ENCODE data around the gene TMEM62.
"Not testable (repeated sequence)": the region's sequence is repeated elsewhere in the genome, so short reads cannot be mapped to it uniquely, and the experiment has no call there.

The TMEM62 gene

GRCh38 chr15:43127752-43128151 is 5.6 kb upstream of the TMEM62 start:
- Histone ChIP-seq H3K4me1 (ENCODE audit: control insufficient read depth in 1 of 2, insufficient read depth in 2 of 2, low read length in 2 of 2) (peaks cover under 1 to 4% of the 10 kb centered on the region in 2 experiments), H3K79me1 (ENCODE audit: low read length) (no peaks in the 10 kb centered on the region), H3K4me3 (ENCODE audit: low read depth, low read length) (no peak overlapping the region), H2BK5ac (ENCODE audit: low read depth, low read length, poor library complexity) (no peak overlapping the region), H4K12ac (ENCODE audit: low read depth, low read length) (no peak overlapping the region), H4K8ac (ENCODE audit: low read depth, low read length) (no peak overlapping the region), H3K36me3 (ENCODE audit: control insufficient read depth in 1 of 2, insufficient read depth in 2 of 2, low read length in 2 of 2) (no peaks in the 10 kb centered on the region), H2AK5ac (ENCODE audit: low read length) (no peak overlapping the region), H3K4me2 (ENCODE audit: low read length) (no peak overlapping the region), H2BK120ac (ENCODE audit: insufficient read depth, low read length, poor library complexity) (no peak overlapping the region), H3K18ac (ENCODE audit: low read length) (no peak overlapping the region), H3K4ac (ENCODE audit: low read depth, low read length) (no peak overlapping the region), H4K91ac (ENCODE audit: low read depth, low read length) (no peak overlapping the region), H3K14ac (ENCODE audit: low read length) (no peak overlapping the region), H2AFZ (ENCODE audit: insufficient read depth, low read length, poor library complexity) (no peak overlapping the region), H3K9ac (ENCODE audit: low read length) (no peak overlapping the region), H3K23ac (ENCODE audit: low read length) (no peak overlapping the region), H2BK12ac (ENCODE audit: low read length) (no peak overlapping the region), H3K9me3 (ENCODE audit: insufficient read depth, low read depth, low read length) (no peaks in the 10 kb centered on the region), H3K79me2 (ENCODE audit: control insufficient read depth, insufficient read depth, low read length, poor library complexity) (no peaks in the 10 kb centered on the region), H3K27me3 (ENCODE audit: insufficient read depth, low read length) (no peaks in the 10 kb centered on the region), H3K27ac (ENCODE audit: low read depth, low read length) (no peak overlapping the region)
- DNase-seq: no peak
- WGBS (ENCODE audit: extremely low coverage, insufficient coverage, insufficient read length): no CpG with 5 or more reads among the region's 2 CpGs

- not testable (repeated sequence) for H4K8ac ChIP-seq (ENCODE audit: low read depth, low read length); H2BK5ac ChIP-seq (ENCODE audit: low read depth, low read length, poor library complexity); H3K27me3 ChIP-seq (ENCODE audit: insufficient read depth, low read length); H2BK120ac ChIP-seq (ENCODE audit: insufficient read depth, low read length, poor library complexity); H3K14ac ChIP-seq (ENCODE audit: low read length); H3K36me3 ChIP-seq (ENCODE audit: control insufficient read depth in 1 of 2, insufficient read depth in 2 of 2, low read length in 2 of 2); H2AFZ ChIP-seq (ENCODE audit: insufficient read depth, low read length, poor library complexity); H4K12ac ChIP-seq (ENCODE audit: low read depth, low read length); H3K23ac ChIP-seq (ENCODE audit: low read length); H3K79me1 ChIP-seq (ENCODE audit: low read length); H3K4me1 ChIP-seq (ENCODE audit: control insufficient read depth in 1 of 2, insufficient read depth in 2 of 2, low read length in 2 of 2); H2AK5ac ChIP-seq (ENCODE audit: low read length); H3K9me3 ChIP-seq (ENCODE audit: insufficient read depth, low read depth, low read length); H3K9ac ChIP-seq (ENCODE audit: low read length); H3K4me3 ChIP-seq (ENCODE audit: low read depth, low read length); H4K91ac ChIP-seq (ENCODE audit: low read depth, low read length); H3K18ac ChIP-seq (ENCODE audit: low read length); H3K4me2 ChIP-seq (ENCODE audit: low read length); H3K79me2 ChIP-seq (ENCODE audit: control insufficient read depth, insufficient read depth, low read length, poor library complexity); H3K4ac ChIP-seq (ENCODE audit: low read depth, low read length); H2BK12ac ChIP-seq (ENCODE audit: low read length); H3K27ac ChIP-seq (ENCODE audit: low read depth, low read length)
- no CpG with 5 or more reads among the region's 10 CpGs for WGBS (ENCODE audit: extremely low coverage, insufficient coverage, insufficient read length)
- DNase-seq: peak; percentile 17 to 34
These were observed 5.0 kb upstream of the TMEM62 start for GRCh38 chr15:43128174-43128979.

DNA sequence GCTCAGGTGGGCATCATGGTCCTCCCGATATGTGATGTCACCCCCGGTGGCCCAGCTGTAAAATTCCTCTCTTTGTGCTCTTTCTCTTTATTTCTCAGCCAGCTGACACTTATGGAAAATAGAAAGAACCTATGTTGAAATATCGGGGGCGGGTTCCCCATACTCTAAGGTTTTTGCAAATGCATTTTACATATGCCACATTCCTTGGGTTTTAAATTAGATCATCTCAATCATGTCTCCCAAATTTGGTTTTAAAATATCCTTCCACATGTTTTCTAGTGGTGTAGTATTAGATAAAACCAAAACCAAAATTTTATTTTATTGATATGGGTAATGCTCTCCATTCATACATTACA is 4.4 kb upstream of the TMEM62 start:
- WGBS (ENCODE audit: extremely low coverage, insufficient coverage, insufficient read length): no CpG with 5 or more reads among the region's 4 CpGs
- Histone ChIP-seq H3K79me2 (ENCODE audit: control insufficient read depth, insufficient read depth, low read length, poor library complexity) (peaks cover 5% of the 10 kb centered on the region), H3K4me1 (ENCODE audit: control insufficient read depth in 1 of 2, insufficient read depth in 2 of 2, low read length in 2 of 2) (no peaks in the 10 kb centered on the region), H2BK120ac (ENCODE audit: insufficient read depth, low read length, poor library complexity) (no peak overlapping the region), H3K4me2 (ENCODE audit: low read length) (no peak overlapping the region), H3K14ac (ENCODE audit: low read length) (no peak overlapping the region), H3K4me3 (ENCODE audit: low read depth, low read length) (no peak overlapping the region), H4K91ac (ENCODE audit: low read depth, low read length) (no peak overlapping the region), H2AK5ac (ENCODE audit: low read length) (no peak overlapping the region), H2AFZ (ENCODE audit: insufficient read depth, low read length, poor library complexity) (no peak overlapping the region), H4K12ac (ENCODE audit: low read depth, low read length) (no peak overlapping the region), H3K27me3 (ENCODE audit: insufficient read depth, low read length) (no peaks in the 10 kb centered on the region), H3K27ac (ENCODE audit: low read depth, low read length) (no peak overlapping the region), H3K36me3 (ENCODE audit: control insufficient read depth in 1 of 2, insufficient read depth in 2 of 2, low read length in 2 of 2) (no peaks in the 10 kb centered on the region), H3K23ac (ENCODE audit: low read length) (no peak overlapping the region), H3K9ac (ENCODE audit: low read length) (no peak overlapping the region), H4K8ac (ENCODE audit: low read depth, low read length) (no peak overlapping the region), H3K9me3 (ENCODE audit: insufficient read depth, low read depth, low read length) (no peaks in the 10 kb centered on the region), H3K4ac (ENCODE audit: low read depth, low read length) (no peak overlapping the region), H2BK12ac (ENCODE audit: low read length) (no peak overlapping the region), H3K18ac (ENCODE audit: low read length) (no peak overlapping the region), H3K79me1 (ENCODE audit: low read length) (peaks cover 9% of the 10 kb centered on the region), H2BK5ac (ENCODE audit: low read depth, low read length, poor library complexity) (no peak overlapping the region)
- no peak for DNase-seq

DNA sequence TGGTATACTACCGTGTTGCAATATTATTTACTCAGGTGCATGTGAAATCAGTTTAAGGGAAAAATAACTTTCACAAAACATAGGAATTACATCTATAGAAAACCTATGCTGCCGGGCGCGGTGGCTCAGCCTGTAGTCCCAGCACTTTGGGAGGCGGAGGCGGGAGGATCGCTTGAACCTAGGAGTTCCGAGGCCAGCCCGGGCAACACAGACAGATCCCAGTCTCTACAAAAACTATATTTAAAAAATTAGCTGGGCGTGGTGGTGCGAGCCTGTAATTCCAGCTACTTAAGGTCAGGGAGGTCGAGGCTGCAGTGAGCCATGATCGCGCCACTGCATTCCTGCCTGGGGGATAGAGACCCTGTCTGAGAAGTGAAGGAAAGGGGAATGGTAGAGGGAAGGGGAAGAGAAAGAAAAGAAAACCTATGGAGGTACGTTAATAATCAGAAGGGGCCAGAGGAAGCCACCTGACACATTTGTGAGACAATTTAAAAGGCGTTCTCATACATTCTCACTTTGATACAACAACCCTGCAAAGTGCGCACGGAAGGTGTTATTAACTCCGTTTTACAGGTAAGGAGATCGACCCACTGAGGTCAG is 456 bp upstream of the TMEM62 start:
- Histone ChIP-seq H4K8ac (ENCODE audit: low read depth, low read length) (peak overlapping the region; percentile 87), H3K4ac (ENCODE audit: low read depth, low read length) (peak overlapping the region; percentile 74), H3K4me2 (ENCODE audit: low read length) (peak overlapping the region; percentile 68), H3K4me3 (ENCODE audit: low read depth, low read length) (peak overlapping the region; percentile 79), H4K12ac (ENCODE audit: low read depth, low read length) (peak overlapping the region; percentile 94), H3K9ac (ENCODE audit: low read length) (no peak overlapping the region), H2AK5ac (ENCODE audit: low read length) (no peak overlapping the region), H2AFZ (ENCODE audit: insufficient read depth, low read length, poor library complexity) (peak overlapping the region; percentile 89), H4K91ac (ENCODE audit: low read depth, low read length) (peak overlapping the region; percentile 86), H3K4me1 (ENCODE audit: control insufficient read depth in 1 of 2, insufficient read depth in 2 of 2, low read length in 2 of 2) (peaks cover 0 to 2% of the 10 kb centered on the region in 2 experiments), H3K27ac (ENCODE audit: low read depth, low read length) (peak overlapping the region; percentile 55), H2BK12ac (ENCODE audit: low read length) (no peak overlapping the region), H3K23ac (ENCODE audit: low read length) (no peak overlapping the region), H2BK5ac (ENCODE audit: low read depth, low read length, poor library complexity) (peak overlapping the region; percentile 2), H3K79me2 (ENCODE audit: control insufficient read depth, insufficient read depth, low read length, poor library complexity) (peaks cover 7% of the 10 kb centered on the region), H3K27me3 (ENCODE audit: insufficient read depth, low read length) (no peaks in the 10 kb centered on the region), H3K79me1 (ENCODE audit: low read length) (peaks cover 10% of the 10 kb centered on the region), H2BK120ac (ENCODE audit: insufficient read depth, low read length, poor library complexity) (no peak overlapping the region), H3K18ac (ENCODE audit: low read length) (no peak overlapping the region), H3K14ac (ENCODE audit: low read length) (peak overlapping the region; percentile 82), H3K9me3 (ENCODE audit: insufficient read depth, low read depth, low read length) (no peaks in the 10 kb centered on the region), H3K36me3 (ENCODE audit: control insufficient read depth in 1 of 2, insufficient read depth in 2 of 2, low read length in 2 of 2) (peaks cover 9% of the 10 kb centered on the region in 2 experiments)
- peak; percentile 12 to 50 for DNase-seq
- no CpG with 5 or more reads among the region's 20 CpGs for WGBS (ENCODE audit: extremely low coverage, insufficient coverage, insufficient read length)
